ENCODE data around the gene JAKMIP2.
"Not testable (repeated sequence)": the region's sequence is repeated elsewhere in the genome, so short reads cannot be mapped to it uniquely, and the experiment has no call there.

Gene JAKMIP2

DNA sequence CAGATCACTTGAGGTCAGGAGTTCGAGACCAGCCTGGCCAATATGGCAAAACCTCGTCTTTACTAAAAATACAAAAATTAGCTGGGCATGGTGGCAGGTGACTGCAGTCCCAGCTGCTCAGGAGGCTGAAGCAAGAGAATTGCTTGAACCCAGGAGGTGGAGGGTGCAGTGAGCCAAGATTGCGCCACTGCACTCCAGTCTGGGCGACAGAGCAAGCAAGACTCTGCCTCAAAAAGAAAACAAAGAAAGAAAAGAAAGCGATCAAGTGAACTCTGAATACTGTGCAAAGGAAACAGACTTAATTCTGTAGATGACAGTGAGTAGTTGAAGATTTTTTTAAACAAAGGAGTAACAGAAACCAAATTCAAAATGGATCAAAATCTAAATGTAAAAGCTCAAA is 228.7 kb downstream of the JAKMIP2 start:
- not testable (repeated sequence) for DNase-seq

DNA sequence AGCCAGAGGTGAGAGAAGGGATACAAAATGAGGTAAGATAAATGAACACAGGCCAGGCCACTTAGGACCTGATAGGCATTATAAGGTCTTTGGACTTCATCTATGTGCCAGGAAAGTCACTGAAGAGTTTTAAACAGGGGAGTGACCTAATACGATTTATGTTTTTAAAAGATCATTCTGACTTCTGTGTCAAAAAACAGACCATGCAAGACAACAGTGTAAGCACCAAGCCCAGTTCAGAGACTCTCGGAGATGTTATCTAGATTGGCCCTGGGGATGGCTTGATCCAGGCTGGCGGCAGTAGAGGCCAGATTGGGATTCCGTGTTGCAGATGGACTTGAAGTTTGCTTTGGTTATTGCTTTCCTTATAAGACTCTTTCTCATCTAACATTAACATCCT is 229.6 kb downstream of the JAKMIP2 start:
- no peak for DNase-seq

- DNase-seq = no peak
These were observed 230.9 kb downstream of the JAKMIP2 start for GRCh38 chr5:147551677-147552076.

DNA sequence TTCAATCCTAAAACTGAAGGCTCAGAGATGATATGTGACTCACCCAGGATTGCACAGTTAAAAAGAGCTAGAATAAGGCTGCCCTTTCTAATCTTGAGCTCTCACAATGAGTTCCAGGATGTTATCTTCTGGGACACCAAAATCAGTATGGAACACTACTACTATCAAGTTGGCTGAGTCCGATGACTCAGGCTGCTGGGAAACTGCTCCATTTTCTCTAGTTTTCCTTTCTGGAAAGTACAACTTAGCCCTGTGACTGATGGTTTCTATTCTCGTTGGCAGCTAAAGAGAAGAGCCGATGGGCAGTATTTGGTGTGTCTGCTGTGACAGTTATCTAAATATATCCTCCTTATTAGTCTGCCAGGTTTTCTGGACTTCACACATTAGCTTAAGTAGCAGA is 234.8 kb downstream of the JAKMIP2 start:
- DNase-seq = no peak

DNA sequence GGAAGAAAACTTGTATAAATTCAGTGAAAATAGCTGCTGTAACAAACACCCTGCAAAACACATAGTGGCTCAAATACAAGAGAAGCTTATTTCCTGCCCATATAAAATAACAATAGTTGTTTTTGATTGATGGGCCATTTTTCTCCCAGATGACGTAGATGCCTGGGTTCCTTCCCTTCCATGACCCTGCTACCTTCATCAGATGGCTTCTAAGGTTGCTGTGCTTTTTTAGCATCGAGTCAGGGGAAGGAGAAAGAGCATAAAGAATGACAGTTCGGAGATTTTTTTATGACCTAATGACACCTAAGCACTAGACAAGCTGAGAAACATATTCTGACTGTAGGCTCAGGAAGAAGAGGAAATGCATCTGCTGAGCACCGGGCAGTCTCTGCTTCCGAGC is 238.0 kb downstream of the JAKMIP2 start:
- DNase-seq = no peak

DNA sequence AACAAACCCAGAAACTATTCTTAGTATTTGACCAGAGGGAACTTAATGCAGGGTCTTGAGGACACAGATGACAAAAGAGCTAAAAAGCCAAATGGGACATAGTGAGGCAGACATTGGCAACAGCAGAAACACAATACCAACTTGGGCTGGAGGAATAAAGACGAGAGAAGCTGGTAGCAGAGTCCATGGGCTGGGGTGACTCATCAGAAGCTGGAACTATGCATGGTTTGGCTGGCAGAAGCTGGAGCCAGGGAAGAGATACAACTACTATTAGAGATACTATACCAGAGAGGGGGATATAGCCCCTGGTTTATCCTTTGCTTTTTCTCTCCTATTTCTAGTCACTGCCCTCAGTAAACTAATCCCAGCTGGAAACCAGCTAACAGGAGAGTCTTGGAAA is 243.5 kb downstream of the JAKMIP2 start:
- DNase-seq = no peak

DNA sequence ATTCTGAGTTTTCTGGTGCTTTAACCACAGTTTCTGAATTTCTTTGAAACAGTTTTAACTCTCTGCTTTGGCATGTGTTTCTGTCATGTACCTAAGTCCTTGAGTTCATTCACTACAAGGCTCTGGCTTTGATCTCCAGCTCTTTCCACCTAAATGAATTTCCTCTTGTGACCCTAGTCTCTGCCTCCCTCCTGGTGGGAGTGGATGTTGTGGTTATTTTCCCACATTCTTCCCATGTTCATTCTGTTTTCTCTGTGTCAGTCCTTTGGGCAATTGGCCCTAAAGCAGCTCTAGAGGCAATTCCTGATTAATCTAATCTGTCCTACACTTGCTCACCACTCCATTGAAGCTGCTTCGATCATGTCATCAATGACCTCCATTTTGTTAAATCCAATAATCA is 244.3 kb downstream of the JAKMIP2 start:
- DNase-seq = no peak
